Transverse colon (tissue), 4 donors: ENCODE data around the gene GNB1L. TPM values are rescaled to one million over a fixed set of nuclear protein-coding genes. Genes with fewer than 3 reads are reported as not detected.

ENCODE experiments used
- DNase-seq: peaks from one replicate; pipeline ENCODE4 v3.0.0-alpha.2; 2019
- H3K27ac ChIP-seq, 4 donors: fragments of 200-600 bp; sonication (generic); 2 replicates each; pipeline ENCODE4 v1.5.1; 2016 to 2018; ENCODE audit warnings: inconsistent platforms in 4 of 4
- H3K27me3 ChIP-seq: fragments of 200-600 bp; sonication (generic); 2 replicates; pipeline ENCODE4 v1.5.1; 2017; ENCODE audit warnings: inconsistent platforms
- H3K36me3 ChIP-seq, 4 donors: fragments of 200-600 bp; sonication (generic); 2 replicates each; pipeline ENCODE4 v1.5.1; 2017 to 2019; ENCODE audit warnings: inconsistent platforms in 4 of 4
- H3K4me1 ChIP-seq, 4 donors: fragments of 200-600 bp; sonication (generic); 2 replicates each; pipeline ENCODE4 v1.5.1; 2017 to 2020; ENCODE audit warnings: inconsistent platforms in 4 of 4
- H3K4me3 ChIP-seq, 4 donors: fragments of 200-600 bp; sonication (generic); 1 replicate in 1 of 4; 2 replicates in 3 of 4; pipeline versions ENCODE4 v1.5.1 to v1.6.1; 2017 to 2019; ENCODE audit warnings: inconsistent platforms in 4 of 4
- H3K9me3 ChIP-seq, 2 donors: fragments of 200-600 bp; sonication (generic); 2 replicates each; pipeline ENCODE4 v1.5.1; 2017 to 2019; ENCODE audit warnings: inconsistent platforms in 2 of 2
- CTCF ChIP-seq, 5 experiments: fragments of 200-600 bp in 3 of 5; fragments of 450-650 bp in 2 of 5; sonication (generic) in 3 of 5; IDR thresholded peaks; 1 replicate in 2 of 5; 2 replicates in 3 of 5; pipeline ENCODE4 v1.5.1; 2016 to 2017; ENCODE audit warnings: antibody characterized with exemption in 5 of 5, inconsistent platforms in 3 of 5, mild to moderate bottlenecking in 2 of 5, moderate library complexity in 1 of 5
- EP300 ChIP-seq: sonication (generic); formaldehyde crosslinking; IDR thresholded peaks from one replicate; pipeline ENCODE4 v1.6.1; 2017; ENCODE audit warnings: antibody characterized with exemption, low read depth
- POLR2A ChIP-seq: fragments of 450-650 bp; IDR thresholded peaks from one replicate; pipeline ENCODE4 v1.6.1; 2016; ENCODE audit warnings: antibody characterized with exemption, mild to moderate bottlenecking, moderate library complexity
- POLR2AphosphoS5 ChIP-seq, 3 donors: sonication (generic); formaldehyde crosslinking; IDR thresholded peaks; one replicate each; pipeline ENCODE4 v1.6.1; 2016; ENCODE audit warnings: antibody characterized with exemption in 3 of 3
- WGBS, 2 donors: methylation state at CpG; one replicate each; pipeline ENCODE4 v1.1.5; 2018; ENCODE audit warnings: low coverage in 1 of 2; 5-methylcytosine and 5-hydroxymethylcytosine counted together
- in situ Hi-C, 4 donors: fragments of 200-750 bp; cut with MboI; loops; one replicate each; pipeline versions ENCODE4 v1.15.0 to v1.15.1; 2017; ENCODE audit warnings: low sequenced_read_pairs in 3 of 4, low pct_ligation_motif_present in 1 of 4, low pct_unique_long_range_greater_than_20kb in 1 of 4
- intact Hi-C: fragments of 100-400 bp; cut with DNase I; formaldehyde crosslinking; loops from one replicate; pipeline ENCODE4 v1.15.1; 2023; ENCODE audit warnings: low total_unique reads
- total RNA-seq, 4 donors: library from RNA; depleted of rRNA; stranded (reverse); fragments of >200 nt; gene quantifications; one replicate each; pipeline ENCODE4 v1.1.0, GENCODE V29; 2016

Gene GNB1L
- total RNA-seq, 4 donors from 2014 or later = 0.80 to 4.8 (median 2.8) TPM

GRCh38 chr22:19865141-19865829 lies 10.6 kb upstream of the GNB1L start:
- intact Hi-C loops = no loop called here
- no peaks in the 10 kb centered on the region for H3K9me3 ChIP-seq
- H3K36me3 ChIP-seq = no peaks in the 10 kb centered on the region
- DNase-seq = no peak
- H3K27me3 ChIP-seq = no peaks in the 10 kb centered on the region
- H3K4me3 ChIP-seq = no peak overlapping the region
- WGBS, 2 donors = 79 to 83% methylated on average over 10 to 12 of the region's 12 CpGs
- in situ Hi-C loops = no loop called here
- TF ChIP-seq POLR2A (no peak), EP300 (no peak), POLR2AphosphoS5 (IDR thresholded peaks at IDR 0.05) (no peak), CTCF (IDR thresholded peaks at IDR 0.05) (no peak)
- peaks cover 0 to 10% (median 0%) of the 10 kb centered on the region in 4 donors for H3K4me1 ChIP-seq
- no peak overlapping the region for H3K27ac ChIP-seq

GRCh38 chr22:19864538-19865106 lies 9.9 kb upstream of the GNB1L start:
- intact Hi-C loops (no loop called here), in situ Hi-C loops (no loop called here)
- Histone ChIP-seq H3K27ac (no peak overlapping the region), H3K27me3 (no peaks in the 10 kb centered on the region), H3K9me3 (no peaks in the 10 kb centered on the region), H3K4me3 (no peak overlapping the region), H3K4me1 (peaks cover 0 to 10% (median 0%) of the 10 kb centered on the region in 4 donors), H3K36me3 (no peaks in the 10 kb centered on the region)
- DNase-seq = no peak
- WGBS, 2 donors = 94 to 96% methylated on average over 5 of the region's 5 CpGs
- no peak for TF ChIP-seq POLR2AphosphoS5 (IDR thresholded peaks at IDR 0.05)
- no peak for TF ChIP-seq EP300
- no peak for TF ChIP-seq CTCF (IDR thresholded peaks at IDR 0.05)
- TF ChIP-seq POLR2A = no peak

- intact Hi-C loops (no loop called here), in situ Hi-C loops (no loop called here)
- Histone ChIP-seq H3K9me3 (no peaks in the 10 kb centered on the region), H3K27me3 (no peaks in the 10 kb centered on the region), H3K27ac (no peak overlapping the region), H3K4me3 (no peak overlapping the region), H3K4me1 (no peaks in the 10 kb centered on the region), H3K36me3 (no peaks in the 10 kb centered on the region)
- no peak for DNase-seq
- TF ChIP-seq POLR2A (no peak), EP300 (no peak), CTCF (IDR thresholded peaks at IDR 0.05) (no peak), POLR2AphosphoS5 (IDR thresholded peaks at IDR 0.05) (no peak)
- 93 to 97% methylated on average over 4 to 5 of the region's 5 CpGs for WGBS, 2 donors
These were observed 8.9 kb upstream of the GNB1L start for GRCh38 chr22:19863571-19863970.

- intact Hi-C loops = no loop called here
- no peaks in the 10 kb centered on the region for H3K27me3 ChIP-seq
- in situ Hi-C loops = no loop called here
- no peaks in the 10 kb centered on the region for H3K9me3 ChIP-seq
- no peak for DNase-seq
- no peak overlapping the region for H3K4me3 ChIP-seq
- H3K36me3 ChIP-seq = no peaks in the 10 kb centered on the region
- 94% methylated on average over 7 to 13 of the region's 13 CpGs for WGBS, 2 donors
- H3K27ac ChIP-seq = no peak overlapping the region
- no peaks in the 10 kb centered on the region for H3K4me1 ChIP-seq
- TF ChIP-seq CTCF (IDR thresholded peaks at IDR 0.05) (no peak), POLR2AphosphoS5 (IDR thresholded peaks at IDR 0.05) (no peak), EP300 (no peak), POLR2A (no peak)
These were observed 8.1 kb upstream of the GNB1L start for GRCh38 chr22:19862619-19863246.
